A549 (cell line): ENCODE results near the gene SLC38A7. TPM values are rescaled to one million over a fixed set of nuclear protein-coding genes. Genes with fewer than 3 reads are reported as not detected.

Experiments
- ATAC-seq, 2 experiments: fragments of 200-7000 bp in 1 of 2; fragments of >200 bp in 1 of 2; cut with Nextera tagmentation in 1 of 2; cut with Tn5 transposase in 1 of 2; 3 replicates each; pipeline versions ENCODE4 v1.8.0 to v1.9.1; 2018 to 2020; ENCODE audit warnings: mild to moderate bottlenecking in 1 of 2, moderate library complexity in 1 of 2
- CTCF ChIA-PET: fragments of 300-600 bp; sonication (Branson Sonifier 250); formaldehyde crosslinking; extraction: SDS; loops from one replicate; lab custom pipeline; 2021; ENCODE audit warnings: antibody characterized with exemption, inconsistent platforms; lab: Yijun Ruan, JAX
- POLR2A ChIA-PET: fragments of 350-600 bp; formaldehyde crosslinking; extraction: SDS; loops from one replicate; lab custom pipeline; 2021; ENCODE audit warnings: antibody characterized with exemption, inconsistent platforms; lab: Yijun Ruan, JAX
- DNase-seq, 2 experiments: peaks; one replicate each; pipeline versions ENCODE4 v3.0.0 to v3.0.0-alpha.2; 2011 to 2016; ENCODE audit warnings: low read depth in 1 of 2, low spot score in 1 of 2
- FAIRE-seq: peaks from 2 replicates; lab custom pipeline; 2011; peaks lifted over from hg19 to GRCh38; lab: Jason Lieb, UNC
- H3K27ac ChIP-seq, 2 experiments: fragments of >200 bp; sonication (Bioruptor Twin); formaldehyde crosslinking; 3 replicates each; pipeline ENCODE4 v1.5.1; 2016 to 2017
- H3K4me1 ChIP-seq: fragments of >200 bp; sonication (Bioruptor Twin); formaldehyde crosslinking; 3 replicates; pipeline ENCODE4 v1.6.1; 2016
- H3K4me2 ChIP-seq: fragments of >200 bp; sonication (Bioruptor Twin); formaldehyde crosslinking; 3 replicates; pipeline ENCODE4 v1.6.1; 2016
- H3K4me3 ChIP-seq: fragments of >200 bp; sonication (Bioruptor Twin); formaldehyde crosslinking; 3 replicates; pipeline ENCODE4 v1.5.1; 2016
- H3K9me3 ChIP-seq: fragments of >200 bp; sonication (Bioruptor Twin); formaldehyde crosslinking; 3 replicates; pipeline ENCODE4 v1.6.1; 2016
- ATOH8 ChIP-seq: fragments of 250-450 bp; sonication (Bioruptor Pico); IDR thresholded peaks from 2 replicates; pipeline ENCODE4 v1.5.0; 2020; ENCODE audit warnings: low read depth, mild to moderate bottlenecking, moderate library complexity
- BCL3 ChIP-seq: fragments of >200 bp; sonication (Bioruptor Twin); formaldehyde crosslinking; IDR thresholded peaks from 3 replicates; pipeline ENCODE4 v1.6.1; 2016
- BHLHE40 ChIP-seq: IDR thresholded peaks from 2 replicates; pipeline ENCODE4 v1.6.1; 2012; ENCODE audit warnings: low read depth, low read length, inconsistent platforms
- CBX8 ChIP-seq: fragments of 200-600 bp; sonication (generic); IDR thresholded peaks from 2 replicates; pipeline ENCODE4 v1.6.1; 2016
- CEBPB ChIP-seq, 2 experiments: fragments of >200 bp in 1 of 2; sonication (Bioruptor Twin) in 1 of 2; formaldehyde crosslinking in 1 of 2; IDR thresholded peaks; 2 replicates each; pipeline ENCODE4 v1.6.1; 2012 to 2016
- EHMT2 ChIP-seq: fragments of 200-600 bp; sonication (generic); IDR thresholded peaks from 2 replicates; pipeline ENCODE4 v1.6.1; 2016; ENCODE audit warnings: antibody characterized with exemption, low read depth, mild to moderate bottlenecking, moderate library complexity
- EP300 ChIP-seq, 2 experiments: fragments of >200 bp; sonication (Bioruptor Twin); formaldehyde crosslinking; IDR thresholded peaks; 2 replicates in 1 of 2; 3 replicates in 1 of 2; pipeline ENCODE4 v1.6.1; 2016 to 2017
- ESRRA ChIP-seq: fragments of 150-350 bp; IDR thresholded peaks from 2 replicates; pipeline ENCODE4 v1.6.1; 2014; ENCODE audit warnings: mild to moderate bottlenecking, low read length, borderline replicate concordance
- FOSL2 ChIP-seq, 2 experiments: fragments of 450-650 bp in 1 of 2; fragments of >200 bp in 1 of 2; sonication (Bioruptor Twin) in 1 of 2; formaldehyde crosslinking; IDR thresholded peaks; 2 replicates each; pipeline versions ENCODE4 v1.5.0 to v1.6.1; 2016 to 2020; ENCODE audit warnings: mild to moderate bottlenecking in 1 of 2, moderate library complexity in 1 of 2
- GATA3 ChIP-seq: IDR thresholded peaks from 2 replicates; pipeline ENCODE4 v1.6.1; 2012; ENCODE audit warnings: borderline replicate concordance
- HDAC2 ChIP-seq: fragments of 200-600 bp; sonication (generic); IDR thresholded peaks from 2 replicates; pipeline ENCODE4 v1.6.1; 2016
- HEYL ChIP-seq: fragments of 250-450 bp; sonication (Bioruptor Pico); IDR thresholded peaks from 2 replicates; pipeline ENCODE4 v1.8.0; 2021; ENCODE audit warnings: mild to moderate bottlenecking, moderate library complexity
- HOXA7 ChIP-seq: fragments of 250-450 bp; sonication (Bioruptor Pico); IDR thresholded peaks from 2 replicates; pipeline ENCODE4 v1.5.0; 2020; ENCODE audit warnings: mild to moderate bottlenecking, moderate library complexity
- HOXB13 ChIP-seq: fragments of 250-450 bp; sonication (Bioruptor Pico); IDR thresholded peaks from 2 replicates; pipeline ENCODE4 v1.5.0; 2020; ENCODE audit warnings: low read depth, mild to moderate bottlenecking, moderate library complexity
- HOXB5 ChIP-seq: fragments of 250-450 bp; sonication (Bioruptor Pico); IDR thresholded peaks from 2 replicates; pipeline ENCODE4 v1.5.0; 2020; ENCODE audit warnings: mild to moderate bottlenecking, moderate library complexity
- KDM5A ChIP-seq: fragments of 200-600 bp; sonication (generic); IDR thresholded peaks from 2 replicates; pipeline ENCODE4 v1.6.1; 2016; ENCODE audit warnings: antibody characterized with exemption, mild to moderate bottlenecking
- MAFK ChIP-seq: fragments of 450-650 bp; IDR thresholded peaks from 2 replicates; pipeline ENCODE4 v1.6.1; 2014; ENCODE audit not compliant: partially characterized antibody
- MAZ ChIP-seq: fragments of 150-350 bp; IDR thresholded peaks from 2 replicates; pipeline ENCODE4 v1.6.1; 2014; ENCODE audit warnings: antibody characterized with exemption, low read depth, low read length, borderline replicate concordance
- MYC ChIP-seq: IDR thresholded peaks from 2 replicates; pipeline ENCODE4 v1.6.1; 2012; ENCODE audit warnings: mild to moderate bottlenecking, inconsistent platforms, low read length, improper control_type of control experiment, borderline replicate concordance
- NFE2L2 ChIP-seq: fragments of 150-350 bp; conservative IDR thresholded peaks from 2 replicates; pipeline ENCODE4 v1.6.1; 2014; ENCODE audit warnings: low read length
- POLR2A ChIP-seq: IDR thresholded peaks from 2 replicates; pipeline ENCODE4 v1.6.1; 2012; ENCODE audit warnings: mild to moderate bottlenecking, low read length
- POLR2AphosphoS2 ChIP-seq: conservative IDR thresholded peaks from 2 replicates; pipeline ENCODE4 v1.6.1; 2012; ENCODE audit warnings: low read length, improper control_type of control experiment, inconsistent platforms
- RCOR1 ChIP-seq: fragments of 150-350 bp; IDR thresholded peaks from 2 replicates; pipeline ENCODE4 v1.6.1; 2014; ENCODE audit warnings: antibody characterized with exemption, low read length, low read depth
- SMC3 ChIP-seq: fragments of >200 bp; sonication (Bioruptor Twin); formaldehyde crosslinking; IDR thresholded peaks from 3 replicates; pipeline ENCODE4 v1.6.1; 2018; ENCODE audit warnings: inconsistent platforms
- TFCP2L1 ChIP-seq: fragments of 250-450 bp; sonication (Bioruptor Pico); IDR thresholded peaks from 2 replicates; pipeline ENCODE4 v1.5.0; 2021; ENCODE audit warnings: mild to moderate bottlenecking
- USF2 ChIP-seq: fragments of 450-650 bp; IDR thresholded peaks from 2 replicates; pipeline ENCODE4 v1.6.1; 2014; ENCODE audit warnings: antibody characterized with exemption
- ZC3H11A ChIP-seq: fragments of 450-650 bp; IDR thresholded peaks from 2 replicates; pipeline ENCODE4 v1.6.1; 2014; ENCODE audit warnings: antibody characterized with exemption, mild to moderate bottlenecking
- WGBS: methylation state at CpG from one replicate; pipeline ENCODE4 v1.1.6; 2017; ENCODE audit errors: missing lambda C conversion rate; 5-methylcytosine and 5-hydroxymethylcytosine counted together
- polyA plus RNA-seq, 4 experiments: library from polyadenylated mRNA; depleted of rRNA in 3 of 4; stranded (reverse); fragments of >200 nt; fragmentation: RNase III in 1 of 4; extraction: RNeasy Plus Mini Kit Qiagen cat#74134 plus additional on column Dnase treatment in 1 of 4; gene quantifications; 2 replicates in 3 of 4; 3 replicates in 1 of 4; pipeline ENCODE4 v1.2.3, GENCODE V29; 2011 to 2017
- TF ChIP-seq, protein P1 (sequence below): IDR thresholded peaks from 2 replicates; pipeline ENCODE4 v1.6.1; 2012; ENCODE audit warnings: low read depth, borderline replicate concordance

SLC38A7 gene
- polyA plus RNA-seq, 2 of the 4 experiments (the other 2 are of a cell fraction) = 8.4 to 19.9 TPM

GRCh38 chr16:58639836-58640235 is 44.7 kb downstream of the SLC38A7 start:
- FAIRE-seq (no peak), ATAC-seq (no peak), DNase-seq (no peak)
- H3K4me2 ChIP-seq = no peak overlapping the region
- no peaks in the 10 kb centered on the region for H3K9me3 ChIP-seq
- H3K27ac ChIP-seq = no peak overlapping the region
- WGBS = 71% methylated on average over 8 of the region's 8 CpGs
- TF ChIP-seq ATOH8 (CRISPR knock-in tag) (no peak), ZC3H11A (no peak), EP300 (IDR thresholded peaks at IDR 0.05) (no peak), POLR2A (no peak), EHMT2 (no peak), USF2 (no peak), SMC3 (no peak), MAZ (no peak), TFCP2L1 (CRISPR knock-in tag) (no peak), NFE2L2 (no peak), CBX8 (no peak), RCOR1 (no peak), GATA3 (no peak), ESRRA (no peak), MAFK (no peak), HOXB5 (CRISPR knock-in tag) (no peak), KDM5A (no peak)
- ChIA-PET CTCF (interaction anchor here (1.1 to 1.3 kb wide), 3 partner anchors 13 to 128 kb away, joined by 3 to 7 read pairs (median 3); no protein-coding TSS in a partner anchor), POLR2A (no interaction called here)
- peaks cover 3% of the 10 kb centered on the region; the same call in 1 of the 3 replicates for H3K4me1 ChIP-seq
- no peak overlapping the region for H3K4me3 ChIP-seq

DNA sequence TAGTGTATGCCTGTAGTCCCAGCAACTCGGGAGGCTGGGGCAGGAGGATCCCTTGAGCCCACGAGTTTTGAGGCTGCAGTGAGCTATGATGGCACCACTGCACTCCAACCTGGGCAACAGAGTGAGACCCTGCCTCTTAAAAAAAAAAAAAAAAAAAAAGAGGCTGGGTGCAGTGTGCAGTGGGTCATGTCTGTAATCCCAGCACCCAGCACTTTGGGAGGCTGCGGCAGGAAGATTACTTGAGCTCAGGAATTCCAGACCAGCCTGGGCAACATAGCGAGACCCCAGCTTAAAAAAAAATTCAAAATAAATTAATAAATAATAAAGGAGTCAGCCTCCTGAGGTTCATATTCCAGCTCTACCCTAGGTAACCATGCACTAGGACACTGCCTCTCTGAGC is 45.3 kb downstream of the SLC38A7 start:
- no peak for DNase-seq
- FAIRE-seq = no peak
- no peak for ATAC-seq
- Histone ChIP-seq H3K9me3 (no peaks in the 10 kb centered on the region), H3K4me2 (no peak overlapping the region), H3K4me3 (no peak overlapping the region), H3K27ac (no peak overlapping the region), H3K4me1 (peaks cover 3% of the 10 kb centered on the region; the same call in 1 of the 3 replicates)
- ChIA-PET POLR2A (no interaction called here), CTCF (interaction anchor here (0.6 to 1.3 kb wide), 8 partner anchors 12 to 127 kb away, joined by 3 to 7 read pairs (median 3); no protein-coding TSS in a partner anchor)
- TF ChIP-seq HOXA7 (CRISPR knock-in tag) = no peak
- TF ChIP-seq BCL3 = no peak
- TF ChIP-seq POLR2AphosphoS2 = no peak
- no peak for TF ChIP-seq SMC3
- TF ChIP-seq HOXB5 (CRISPR knock-in tag) = no peak
- no peak for TF ChIP-seq MYC
- no peak for TF ChIP-seq ZC3H11A
- TF ChIP-seq, protein P1, sequence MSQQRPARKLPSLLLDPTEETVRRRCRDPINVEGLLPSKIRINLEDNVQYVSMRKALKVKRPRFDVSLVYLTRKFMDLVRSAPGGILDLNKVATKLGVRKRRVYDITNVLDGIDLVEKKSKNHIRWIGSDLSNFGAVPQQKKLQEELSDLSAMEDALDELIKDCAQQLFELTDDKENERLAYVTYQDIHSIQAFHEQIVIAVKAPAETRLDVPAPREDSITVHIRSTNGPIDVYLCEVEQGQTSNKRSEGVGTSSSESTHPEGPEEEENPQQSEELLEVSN = no peak
- TF ChIP-seq POLR2A = no peak
- TF ChIP-seq FOSL2 (IDR thresholded peaks at IDR 0.05) = no peak
- TF ChIP-seq FOSL2 (CRISPR knock-in tag; IDR thresholded peaks at IDR 0.05) = no peak
- no peak for TF ChIP-seq HEYL (CRISPR knock-in tag)
- TF ChIP-seq CEBPB (IDR thresholded peaks at IDR 0.05) = no peak
- TF ChIP-seq ESRRA = no peak
- no peak for TF ChIP-seq HDAC2
- no peak for TF ChIP-seq HOXB13 (CRISPR knock-in tag)
- no peak for TF ChIP-seq BHLHE40
- WGBS = 53% methylated on average over 4 of the region's 4 CpGs
